Psoas muscle (tissue), 8 donors: ENCODE results near the gene NQO1. TPM values are rescaled to one million over a fixed set of nuclear protein-coding genes. Genes with fewer than 3 reads are reported as not detected.

Experiments
- ATAC-seq, 4 donors: fragments of 200-7000 bp; cut with Tn5 transposase; one replicate each; pipeline ENCODE4 v1.9.1; 2020; ENCODE audit warnings: moderate library complexity in 3 of 4, mild to moderate bottlenecking in 2 of 4
- DNase-seq, 2 donors: peaks; one replicate each; pipeline ENCODE4 v3.0.0-alpha.2; 2020
- H3K27ac ChIP-seq: fragments of 200-600 bp; one replicate; pipeline ENCODE4 v1.8.0; 2022
- H3K27me3 ChIP-seq, 3 donors: fragments of 200-600 bp in 1 of 3; one replicate each; pipeline versions ENCODE4 v1.6.1 to v1.8.0; 2013 to 2022; ENCODE audit warnings: low read length in 2 of 3, mild to moderate bottlenecking in 2 of 3, moderate library complexity in 1 of 3; ENCODE audit not compliant: insufficient read depth in 3 of 3
- H3K36me3 ChIP-seq, 2 donors: fragments of 200-600 bp in 1 of 2; one replicate each; pipeline versions ENCODE4 v1.6.1 to v1.8.0; 2013 to 2022; ENCODE audit warnings: low read depth in 1 of 2, mild to moderate bottlenecking in 1 of 2, moderate library complexity in 1 of 2; ENCODE audit not compliant: insufficient read depth in 1 of 2
- H3K4me1 ChIP-seq: fragments of 200-600 bp; one replicate; pipeline ENCODE4 v1.8.0; 2022
- H3K4me3 ChIP-seq: fragments of 200-600 bp; one replicate; pipeline ENCODE4 v1.8.0; 2022; ENCODE audit warnings: mild to moderate bottlenecking
- H3K9me3 ChIP-seq: fragments of 200-600 bp; one replicate; pipeline ENCODE4 v1.8.0; 2022
- WGBS, 3 donors: extraction: QIAGEN DNeasy Blood & Tissue Kit; methylation state at CpG; one replicate each; pipeline versions ENCODE4 v1.1.6 to v1.1.7; 2013; 5-methylcytosine and 5-hydroxymethylcytosine counted together
- intact Hi-C, 2 donors: fragments of 100-400 bp; cut with DNase I; formaldehyde crosslinking; loops; one replicate each; pipeline versions ENCODE4 v1.11.0 to v1.14.2; 2022
- polyA plus RNA-seq, 3 donors: library from polyadenylated mRNA; stranded (reverse); fragments of 200-250 nt; gene quantifications; one replicate each; pipeline ENCODE4 v1.2.3, GENCODE V29; 2013
- total RNA-seq, 4 donors: library from RNA; stranded (reverse); fragmentation: NEBNext Ultra II Directional in 2 of 4; extraction: Animal tissue kit (Norgen Biotek cat#: 25700) in 2 of 4; gene quantifications; one replicate each; pipeline versions ENCODE4 v1.2.1 to v1.2.4, GENCODE V29; 2021 to 2023
- TF ChIP-seq, protein P1 (sequence below): fragments of 200-600 bp; IDR thresholded peaks from one replicate; pipeline ENCODE4 v1.8.0; 2022; ENCODE audit warnings: antibody characterized with exemption
- donor health status: healthy with polysubstance abuse.
- donor health status: DM: no; HTN: no; CAD: no; lungs with moderate emphysema.
- donor health status: Bipolar disorder and iron deficiency.
- donor health status: healthy.
- donor health status: DM: yes; HTN: yes; CAD: no.
- donor health status: DM: no; HTN: no; CAD: no.
- donor health status: DM: no; HTN: no; CAD: no.
- donor health status: DM: yes; HTN: yes; CAD: no.

NQO1 gene
- total and polyA plus RNA-seq, 7 donors, result 12.1 to 186 (median 47.1) TPM

DNA sequence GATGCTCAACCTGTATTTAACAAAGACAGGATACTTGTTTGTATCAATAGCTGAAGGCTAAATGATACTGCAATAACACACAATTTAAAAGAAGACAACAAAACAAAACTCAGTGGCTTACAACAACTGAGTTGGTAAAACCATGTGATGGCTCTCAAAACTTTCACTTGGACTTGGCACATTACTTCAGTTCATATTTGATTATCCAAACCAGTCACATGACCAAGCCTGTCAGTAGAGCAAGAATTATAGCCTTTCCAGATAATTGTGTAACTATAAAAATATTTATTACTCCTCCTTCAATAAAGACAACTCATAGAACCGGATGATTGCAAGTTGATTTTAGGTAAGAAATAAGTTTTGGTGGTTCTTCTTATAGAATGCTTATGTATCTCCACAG, 56.8 kb downstream of the NQO1 start:
- TF ChIP-seq, protein P1, sequence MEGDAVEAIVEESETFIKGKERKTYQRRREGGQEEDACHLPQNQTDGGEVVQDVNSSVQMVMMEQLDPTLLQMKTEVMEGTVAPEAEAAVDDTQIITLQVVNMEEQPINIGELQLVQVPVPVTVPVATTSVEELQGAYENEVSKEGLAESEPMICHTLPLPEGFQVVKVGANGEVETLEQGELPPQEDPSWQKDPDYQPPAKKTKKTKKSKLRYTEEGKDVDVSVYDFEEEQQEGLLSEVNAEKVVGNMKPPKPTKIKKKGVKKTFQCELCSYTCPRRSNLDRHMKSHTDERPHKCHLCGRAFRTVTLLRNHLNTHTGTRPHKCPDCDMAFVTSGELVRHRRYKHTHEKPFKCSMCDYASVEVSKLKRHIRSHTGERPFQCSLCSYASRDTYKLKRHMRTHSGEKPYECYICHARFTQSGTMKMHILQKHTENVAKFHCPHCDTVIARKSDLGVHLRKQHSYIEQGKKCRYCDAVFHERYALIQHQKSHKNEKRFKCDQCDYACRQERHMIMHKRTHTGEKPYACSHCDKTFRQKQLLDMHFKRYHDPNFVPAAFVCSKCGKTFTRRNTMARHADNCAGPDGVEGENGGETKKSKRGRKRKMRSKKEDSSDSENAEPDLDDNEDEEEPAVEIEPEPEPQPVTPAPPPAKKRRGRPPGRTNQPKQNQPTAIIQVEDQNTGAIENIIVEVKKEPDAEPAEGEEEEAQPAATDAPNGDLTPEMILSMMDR, result no peak
- intact Hi-C loops, result no loop called here
- Histone ChIP-seq H3K4me3 (no peak overlapping the region), H3K27me3 (no peaks in the 10 kb centered on the region), H3K27ac (no peak overlapping the region), H3K4me1 (no peaks in the 10 kb centered on the region), H3K9me3 (no peaks in the 10 kb centered on the region), H3K36me3 (peaks cover 0 to 73% of the 10 kb centered on the region in 2 donors)
- ATAC-seq (no peak), DNase-seq (no peak)
- 79 to 88% (median 86%) methylated on average over 1 of the region's 1 CpG for WGBS, 3 donors

DNA sequence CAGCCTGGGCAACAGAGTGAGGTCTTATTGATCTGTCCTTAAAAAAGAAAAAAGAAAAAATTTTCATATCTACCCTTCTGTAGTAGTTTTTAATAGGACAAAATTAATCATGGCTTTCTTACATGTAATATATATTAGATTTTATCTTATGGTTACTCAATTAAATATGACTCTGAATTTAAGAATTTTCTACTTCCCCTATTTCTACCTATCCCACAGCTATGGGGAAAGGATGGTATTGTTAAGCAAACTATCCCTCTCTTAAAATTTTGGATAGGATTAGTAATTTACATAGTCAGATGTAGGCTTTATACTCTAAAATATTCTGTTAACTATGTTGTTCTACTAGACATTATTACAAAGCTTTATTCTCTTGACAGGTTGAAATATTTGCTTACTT, 62.5 kb downstream of the NQO1 start:
- DNase-seq (no peak), ATAC-seq (no peak)
- Histone ChIP-seq H3K36me3 (peaks cover 0 to 70% of the 10 kb centered on the region in 2 donors), H3K27ac (no peak overlapping the region), H3K9me3 (no peaks in the 10 kb centered on the region), H3K4me1 (no peaks in the 10 kb centered on the region), H3K4me3 (no peak overlapping the region), H3K27me3 (no peaks in the 10 kb centered on the region)
- TF ChIP-seq, protein P1, result no peak
- intact Hi-C loops, result no loop called here

DNA sequence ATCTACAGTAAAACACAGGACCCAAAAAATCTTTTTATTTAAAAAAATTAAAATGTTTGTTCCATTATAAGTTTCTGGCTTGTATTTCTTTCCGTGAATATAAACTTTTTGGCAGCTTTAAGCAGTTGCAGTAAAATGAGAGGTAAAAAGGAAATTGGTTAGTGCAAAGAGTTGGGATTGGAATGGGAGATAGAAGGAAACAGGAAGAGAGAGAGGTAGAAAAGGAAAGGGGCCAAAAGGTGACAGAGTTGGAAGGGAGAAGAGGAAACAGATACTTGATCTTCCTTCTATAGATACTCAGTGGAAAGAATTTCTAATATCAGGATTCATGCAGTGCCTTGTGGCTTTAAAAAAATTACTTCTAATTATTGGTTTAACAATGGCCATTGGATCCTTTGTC, 63.5 kb downstream of the NQO1 start:
- intact Hi-C loops, result no loop called here

DNA sequence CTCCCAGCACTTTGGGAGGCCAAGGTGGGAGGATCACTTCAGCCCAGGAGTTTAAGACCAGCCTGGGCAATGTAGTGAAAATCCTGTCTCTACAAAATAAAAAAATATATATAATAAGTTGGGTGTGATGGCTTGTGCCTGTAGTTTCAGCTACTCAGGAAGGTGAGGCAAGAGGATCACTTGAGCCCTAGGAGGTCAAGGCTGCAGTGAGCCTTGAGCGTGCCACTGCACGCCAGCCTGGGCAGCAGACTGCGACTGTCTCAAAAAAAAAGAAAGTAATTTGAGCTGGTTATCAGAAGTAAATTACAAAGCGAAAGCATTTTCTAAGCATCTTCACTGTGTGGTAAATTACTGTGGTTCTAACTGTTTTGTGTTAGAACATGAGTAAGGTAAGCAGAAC, 66.2 kb downstream of the NQO1 start:
- Histone ChIP-seq H3K4me3 (no peak overlapping the region), H3K9me3 (no peaks in the 10 kb centered on the region), H3K27me3 (no peaks in the 10 kb centered on the region), H3K27ac (no peak overlapping the region), H3K36me3 (peaks cover 0 to 90% of the 10 kb centered on the region in 2 donors), H3K4me1 (no peaks in the 10 kb centered on the region)
- intact Hi-C loops, result no loop called here
- ATAC-seq, result no peak
- WGBS, 3 donors, result 86 to 97% (median 91%) methylated on average over 4 of the region's 4 CpGs
- TF ChIP-seq, protein P1, result no peak
- DNase-seq, result no peak

More for the DNA sequence above, 63.5 kb downstream of the NQO1 start:
- TF ChIP-seq, protein P1, result no peak
- H3K4me1 ChIP-seq, result no peaks in the 10 kb centered on the region
- H3K9me3 ChIP-seq, result no peaks in the 10 kb centered on the region
- no peak overlapping the region for H3K4me3 ChIP-seq
- H3K27me3 ChIP-seq, result no peaks in the 10 kb centered on the region
- no peak overlapping the region for H3K27ac ChIP-seq
- DNase-seq (no peak), ATAC-seq (no peak)
- 62 to 75% (median 69%) methylated on average over 1 of the region's 1 CpG for WGBS, 3 donors
- peaks cover 0 to 68% of the 10 kb centered on the region in 2 donors for H3K36me3 ChIP-seq

Other genes starting within 250 kb of the NQO1 start
- gene NFAT5, start 160.6 kb downstream of the NQO1 start, total RNA-seq, result 10 to 100 TPM; 18.8 to 27.9 (median 22.4) TPM
- 1 to 10 TPM; 1.6 to 5.9 (median 2.0) TPM for gene NFAT5, start 160.6 kb downstream of the NQO1 start, polyA plus RNA-seq
- gene NOB1, start 28.4 kb upstream of the NQO1 start, total RNA-seq, result 10 to 100 TPM; 29.3 to 53.5 (median 43.0) TPM
- gene NOB1, start 28.4 kb upstream of the NQO1 start, polyA plus RNA-seq, result 10 to 100 TPM; 33.0 to 60.6 (median 36.5) TPM
- gene WWP2, start 35.8 kb upstream of the NQO1 start, total RNA-seq, result 10 to 100 TPM; 18.6 to 26.0 (median 20.5) TPM
- 10 to 100 TPM; 12.2 to 19.0 (median 18.4) TPM for gene WWP2, start 35.8 kb upstream of the NQO1 start, polyA plus RNA-seq
- gene CLEC18A, start 224.8 kb upstream of the NQO1 start, total RNA-seq, result under 1 TPM in 2 of 4 donors, not detected in 2; 0.21 to 0.22 TPM
- gene CLEC18A, start 224.8 kb upstream of the NQO1 start, polyA plus RNA-seq, result under 1 TPM; 0.10 to 0.27 (median 0.27) TPM